ENCODE measurements around the gene MAP3K10.

The MAP3K10 gene

DNA sequence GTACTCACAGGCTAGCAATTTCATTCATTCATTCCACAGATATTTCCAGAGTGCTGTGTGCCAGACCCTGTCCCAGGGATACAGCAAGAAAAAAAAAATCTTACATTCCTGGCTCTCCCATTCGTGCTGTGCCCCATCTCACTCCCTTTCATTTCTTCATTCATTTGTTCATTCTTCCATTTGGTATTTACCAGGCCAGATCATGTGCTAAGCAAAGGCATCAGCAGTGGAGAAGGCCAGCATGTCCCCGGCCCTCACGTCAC lies 2.3 kb downstream of the MAP3K10 start:
- no peak for TF ChIP-seq Cebpa-rat (IDR thresholded peaks at IDR 0.05)
- peaks cover 19 to 29% (median 24%) of the 10 kb centered on the region in 10 experiments for H3K4me1 ChIP-seq
- peak overlapping the region in 7 of 11 experiments; percentile 96 to 99 (median 99); a peak in 8 of 22 replicates for H3K4me2 ChIP-seq
- no peaks in the 10 kb centered on the region for H3K27me3 ChIP-seq
- no peak overlapping the region for H3K27ac ChIP-seq
- no peaks in the 10 kb centered on the region for H3K9me3 ChIP-seq (replicated peaks in 1 of 11)
- no peak overlapping the region for H3K9ac ChIP-seq
- peaks cover 0 to 9% (median 0%) of the 10 kb centered on the region in 11 experiments; a peak in 1 of 22 replicates for H4K20me1 ChIP-seq
- H3K4me3 ChIP-seq, result no peak overlapping the region
- peaks cover 0 to 10% (median 0%) of the 10 kb centered on the region in 11 experiments; a peak in 4 of 22 replicates for H3K36me3 ChIP-seq

DNA sequence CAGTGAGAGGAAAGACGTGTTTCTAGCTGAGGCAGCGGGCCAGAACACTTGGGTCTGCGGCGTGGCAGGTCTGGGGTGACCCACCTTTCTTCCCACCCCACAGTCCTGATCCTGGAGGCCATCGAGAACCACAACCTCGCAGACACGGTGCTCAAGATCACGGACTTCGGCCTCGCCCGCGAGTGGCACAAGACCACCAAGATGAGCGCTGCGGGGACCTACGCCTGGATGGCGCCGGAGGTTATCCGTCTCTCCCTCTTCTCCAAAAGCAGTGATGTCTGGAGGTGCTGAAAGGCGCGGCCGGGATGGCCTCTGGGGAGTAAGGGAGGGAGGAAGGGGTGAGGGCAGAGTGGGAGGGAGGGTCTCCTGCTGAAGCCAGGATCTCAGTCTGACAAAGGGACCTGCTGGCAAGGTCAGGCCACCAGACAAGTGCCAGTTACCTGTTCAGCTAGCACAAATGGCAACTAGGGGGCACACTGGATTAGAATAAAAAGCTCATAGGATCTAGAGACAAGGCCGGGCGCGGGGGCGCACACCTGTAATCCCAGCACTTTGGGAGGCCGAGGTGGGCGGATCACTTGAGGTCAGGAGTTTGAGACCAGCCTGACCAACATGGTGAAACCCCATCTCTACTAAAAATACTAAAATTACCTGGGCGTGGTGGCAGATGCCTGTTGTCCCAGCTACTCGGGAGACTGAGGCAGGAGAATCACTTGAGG lies 7.2 kb downstream of the MAP3K10 start:
- Histone ChIP-seq H3K27me3 (no peaks in the 10 kb centered on the region), H3K4me1 (peaks cover 0 to 4% (median 1%) of the 10 kb centered on the region in 10 experiments; a peak in 7 of 20 replicates), H3K9me3 (replicated peaks in 1 of 11) (no peaks in the 10 kb centered on the region), H3K4me3 (no peak overlapping the region), H3K36me3 (peaks cover 0 to 28% (median 6%) of the 10 kb centered on the region in 11 experiments; a peak in 10 of 22 replicates), H3K27ac (no peak overlapping the region), H3K9ac (no peak overlapping the region), H4K20me1 (no peaks in the 10 kb centered on the region), H3K4me2 (no peak overlapping the region)
- TF ChIP-seq Cebpa-rat (IDR thresholded peaks at IDR 0.05), result no peak

DNA sequence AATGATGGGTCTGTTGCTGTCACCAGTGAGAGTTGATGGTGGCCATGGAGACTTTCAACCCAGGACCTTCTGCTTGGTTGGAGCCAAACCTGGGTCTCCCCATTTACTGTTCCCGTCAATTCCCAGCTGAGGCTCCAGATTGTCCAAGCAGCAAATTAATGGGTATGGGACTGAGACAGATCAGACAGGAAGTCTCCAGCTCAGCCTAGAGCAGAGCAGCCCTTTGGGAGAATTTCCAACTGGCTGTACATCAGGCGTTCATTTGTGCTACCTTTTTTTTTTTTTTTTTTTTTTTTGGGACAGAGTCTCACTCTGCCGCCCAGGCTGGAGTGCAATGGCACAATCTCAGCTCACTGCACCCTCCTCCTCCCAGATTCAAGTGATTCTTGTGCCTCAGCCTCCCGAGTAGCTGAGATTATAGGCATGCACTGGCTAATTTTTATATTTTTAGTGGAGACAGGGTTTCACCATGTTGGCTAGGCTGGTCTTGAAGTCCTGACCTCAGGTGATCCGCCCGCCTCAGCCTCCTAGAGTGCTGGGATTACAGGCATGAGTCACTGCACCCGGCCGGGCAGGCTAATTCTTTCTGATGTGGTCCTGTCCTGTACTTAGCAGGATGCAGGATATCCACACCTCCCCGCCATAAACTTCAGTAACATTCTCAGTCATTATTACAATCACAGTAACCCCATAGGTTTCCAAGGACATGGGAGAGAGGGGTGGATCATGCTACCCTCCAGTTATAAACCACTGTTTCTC lies 9.3 kb downstream of the MAP3K10 start:
- H3K27me3 ChIP-seq, result no peaks in the 10 kb centered on the region
- no peak overlapping the region for H3K9ac ChIP-seq
- peaks cover 0 to 49% (median 21%) of the 10 kb centered on the region in 11 experiments; a peak in 12 of 22 replicates for H3K36me3 ChIP-seq
- no peaks in the 10 kb centered on the region for H3K9me3 ChIP-seq (replicated peaks in 1 of 11)
- no peak overlapping the region for H3K4me2 ChIP-seq
- H3K4me1 ChIP-seq, result no peaks in the 10 kb centered on the region
- no peak for TF ChIP-seq Cebpa-rat (IDR thresholded peaks at IDR 0.05)
- no peak overlapping the region for H3K27ac ChIP-seq
- H3K4me3 ChIP-seq, result no peak overlapping the region
- H4K20me1 ChIP-seq, result no peaks in the 10 kb centered on the region; a peak in 1 of 22 replicates

DNA sequence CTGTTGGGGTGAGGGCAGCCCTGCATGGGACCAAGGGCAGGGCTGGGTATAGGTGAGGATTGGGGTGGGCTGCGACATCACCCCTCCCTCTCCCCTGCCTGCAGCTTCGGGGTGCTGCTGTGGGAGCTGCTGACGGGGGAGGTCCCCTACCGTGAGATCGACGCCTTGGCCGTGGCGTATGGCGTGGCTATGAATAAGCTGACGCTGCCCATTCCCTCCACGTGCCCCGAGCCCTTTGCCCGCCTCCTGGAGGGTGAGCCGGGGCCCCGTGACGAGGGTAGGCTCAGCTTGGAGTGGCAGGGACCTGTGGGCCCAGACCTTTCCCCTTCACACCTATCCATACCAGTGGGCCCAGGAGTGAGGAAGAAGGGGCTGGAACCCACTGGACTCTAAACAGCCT lies 13.2 kb downstream of the MAP3K10 start:
- H3K9me3 ChIP-seq (replicated peaks in 1 of 11), result no peaks in the 10 kb centered on the region
- H3K36me3 ChIP-seq, result peaks cover 0 to 53% (median 33%) of the 10 kb centered on the region in 11 experiments; a peak in 18 of 22 replicates
- no peaks in the 10 kb centered on the region for H3K27me3 ChIP-seq
- no peak overlapping the region for H3K4me2 ChIP-seq
- no peak for TF ChIP-seq Cebpa-rat (IDR thresholded peaks at IDR 0.05)
- no peak overlapping the region for H3K4me3 ChIP-seq
- H3K27ac ChIP-seq, result no peak overlapping the region
- H3K4me1 ChIP-seq, result no peaks in the 10 kb centered on the region
- peaks cover 0 to 3% (median 0%) of the 10 kb centered on the region in 11 experiments; a peak in 1 of 22 replicates for H4K20me1 ChIP-seq
- H3K9ac ChIP-seq, result no peak overlapping the region

DNA sequence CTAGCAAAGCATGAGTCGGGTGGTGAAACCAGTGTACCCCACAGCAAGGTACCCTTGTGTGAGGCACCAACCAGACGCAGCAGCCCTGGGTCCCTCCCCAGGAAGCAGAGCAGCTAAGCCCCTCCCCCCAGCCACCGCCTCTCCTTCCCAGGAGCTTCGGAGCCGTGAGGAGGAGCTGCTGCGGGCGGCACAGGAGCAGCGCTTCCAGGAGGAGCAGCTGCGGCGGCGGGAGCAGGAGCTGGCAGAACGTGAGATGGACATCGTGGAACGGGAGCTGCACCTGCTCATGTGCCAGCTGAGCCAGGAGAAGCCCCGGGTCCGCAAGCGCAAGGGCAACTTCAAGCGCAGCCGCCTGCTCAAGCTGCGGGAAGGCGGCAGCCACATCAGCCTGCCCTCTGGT lies 14.5 kb downstream of the MAP3K10 start:
- Histone ChIP-seq H3K9ac (no peak overlapping the region), H3K27ac (no peak overlapping the region), H3K4me3 (no peak overlapping the region)

DNA sequence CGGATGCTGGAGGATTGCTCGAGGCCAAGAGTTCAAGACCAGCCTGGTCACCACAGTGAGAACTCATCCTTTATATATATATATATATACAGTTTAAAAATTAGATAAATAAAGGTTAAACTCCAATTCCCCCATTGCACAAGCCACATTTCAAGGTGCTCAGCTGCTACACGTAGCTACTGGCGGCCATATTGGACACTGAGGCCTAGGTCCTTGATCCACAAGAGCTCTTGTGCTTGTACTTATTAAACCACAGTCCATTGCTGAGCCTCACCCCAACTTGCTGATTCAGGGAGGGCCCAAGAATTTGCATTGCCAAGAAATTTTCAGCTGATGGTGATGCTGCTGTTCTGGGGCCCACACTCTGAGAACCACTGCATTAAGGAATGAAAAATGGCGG lies 17.4 kb downstream of the MAP3K10 start:
- TF ChIP-seq Cebpa-rat (IDR thresholded peaks at IDR 0.05), result no peak
- no peaks in the 10 kb centered on the region for H3K27me3 ChIP-seq
- no peak overlapping the region for H3K4me2 ChIP-seq

More for the DNA sequence above, 14.5 kb downstream of the MAP3K10 start:
- TF ChIP-seq Cebpa-rat (IDR thresholded peaks at IDR 0.05), result no peak
- H3K27me3 ChIP-seq, result no peaks in the 10 kb centered on the region
- H3K9me3 ChIP-seq (replicated peaks in 1 of 11), result no peaks in the 10 kb centered on the region
- H3K36me3 ChIP-seq, result peaks cover 4 to 66% (median 47%) of the 10 kb centered on the region in 11 experiments; a peak in 19 of 22 replicates
- no peak overlapping the region for H3K4me2 ChIP-seq
- H3K4me1 ChIP-seq, result no peaks in the 10 kb centered on the region
- H4K20me1 ChIP-seq, result peaks cover 0 to 3% (median 0%) of the 10 kb centered on the region in 11 experiments; a peak in 1 of 22 replicates

DNA sequence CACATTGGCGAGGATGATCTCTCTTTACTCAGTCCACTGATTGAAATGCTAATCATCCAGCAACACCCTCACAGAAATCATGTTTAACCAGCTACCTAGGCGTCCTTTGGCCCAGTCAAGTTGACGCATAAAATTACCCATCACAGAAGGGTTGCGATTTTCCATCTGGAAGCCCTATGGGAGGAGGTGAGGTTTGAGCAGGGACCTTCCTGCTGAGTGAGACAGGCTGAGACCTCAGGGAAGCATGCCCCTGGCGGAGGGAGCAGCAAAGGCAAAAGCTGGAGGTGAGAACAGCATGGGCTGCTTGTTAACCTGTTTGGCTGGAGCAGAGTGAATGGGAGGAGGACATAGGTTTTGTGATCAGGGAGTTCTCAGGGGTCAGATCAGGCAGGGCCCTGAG lies 19.7 kb downstream of the MAP3K10 start:
- H3K4me1 ChIP-seq, result no peaks in the 10 kb centered on the region
- H3K36me3 ChIP-seq, result peaks cover 2 to 37% (median 24%) of the 10 kb centered on the region in 11 experiments; a peak in 18 of 22 replicates
- H3K27ac ChIP-seq, result no peak overlapping the region
- H3K4me2 ChIP-seq, result no peak overlapping the region
- H3K4me3 ChIP-seq, result no peak overlapping the region
- H4K20me1 ChIP-seq, result peaks cover 0 to under 1% (median 0%) of the 10 kb centered on the region in 11 experiments; a peak in 2 of 22 replicates
- peaks cover 0 to 4% (median 2%) of the 10 kb centered on the region in 11 experiments; a peak in 17 of 22 replicates for H3K27me3 ChIP-seq
- no peak for TF ChIP-seq Cebpa-rat (IDR thresholded peaks at IDR 0.05)
- no peaks in the 10 kb centered on the region for H3K9me3 ChIP-seq (replicated peaks in 1 of 11)
- H3K9ac ChIP-seq, result no peak overlapping the region

More for the DNA sequence above, 17.4 kb downstream of the MAP3K10 start:
- H4K20me1 ChIP-seq, result peaks cover 0 to 3% (median 0%) of the 10 kb centered on the region in 11 experiments; a peak in 1 of 22 replicates
- H3K36me3 ChIP-seq, result peaks cover 4 to 58% (median 40%) of the 10 kb centered on the region in 11 experiments; a peak in 19 of 22 replicates
- no peaks in the 10 kb centered on the region for H3K9me3 ChIP-seq (replicated peaks in 1 of 11)
- no peak overlapping the region for H3K4me3 ChIP-seq
- H3K4me1 ChIP-seq, result no peaks in the 10 kb centered on the region
- no peak overlapping the region for H3K27ac ChIP-seq
- no peak overlapping the region for H3K9ac ChIP-seq

DNA sequence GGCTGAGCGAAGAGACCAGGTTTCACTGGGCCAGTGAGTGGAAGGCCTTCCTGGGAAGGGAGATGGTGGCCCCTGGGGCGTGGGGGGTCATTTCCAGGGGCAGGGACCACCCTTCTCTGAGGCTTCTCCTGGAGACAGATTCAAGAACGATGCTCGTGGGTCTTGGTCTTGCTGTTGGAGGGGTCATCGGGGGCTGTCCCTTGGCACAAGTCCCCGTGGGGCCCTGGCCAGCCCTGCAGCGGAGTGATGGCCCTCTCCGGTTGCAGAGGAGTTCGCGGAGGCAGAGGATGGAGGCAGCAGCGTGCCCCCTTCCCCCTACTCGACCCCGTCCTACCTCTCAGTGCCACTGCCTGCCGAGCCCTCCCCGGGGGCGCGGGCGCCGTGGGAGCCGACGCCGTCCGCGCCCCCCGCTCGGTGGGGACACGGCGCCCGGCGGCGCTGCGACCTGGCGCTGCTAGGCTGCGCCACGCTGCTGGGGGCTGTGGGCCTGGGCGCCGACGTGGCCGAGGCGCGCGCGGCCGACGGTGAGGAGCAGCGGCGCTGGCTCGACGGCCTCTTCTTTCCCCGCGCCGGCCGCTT lies 22.1 kb downstream of the MAP3K10 start:
- TF ChIP-seq Cebpa-rat (IDR thresholded peaks at IDR 0.05), result no peak
- no peak overlapping the region for H3K27ac ChIP-seq
- peaks cover 0 to 9% (median 0%) of the 10 kb centered on the region in 11 experiments; a peak in 3 of 22 replicates for H4K20me1 ChIP-seq
- peaks cover 0 to 4% (median 0%) of the 10 kb centered on the region in 10 experiments; a peak in 1 of 20 replicates for H3K4me1 ChIP-seq
- H3K36me3 ChIP-seq, result peaks cover 0 to 29% (median 20%) of the 10 kb centered on the region in 11 experiments; a peak in 17 of 22 replicates
- peaks cover 24 to 28% (median 26%) of the 10 kb centered on the region in 11 experiments for H3K27me3 ChIP-seq
- 0 out of 22 replicates have a peak, but pooled peaks cover 0 to 4% (median 0%) of the 10 kb centered on the region in 11 experiments for H3K9me3 ChIP-seq (replicated peaks in 1 of 11)
- no peak overlapping the region for H3K4me2 ChIP-seq
- no peak overlapping the region for H3K4me3 ChIP-seq
- no peak overlapping the region for H3K9ac ChIP-seq

Measured in BLaER1 treated with 17β-estradiol and CSF1 and Interleukin-3, amounts not matched to agents 10 nM and 100 nM (cell line).